GM12801 (cell line): ENCODE results near the gene SGMS1.

Source experiments
- TF ChIP-seq, protein P1 (sequence below): IDR thresholded peaks from one replicate; pipeline ENCODE4 v1.5.1; 2011; ENCODE audit warnings: control low read depth; ENCODE audit not compliant: insufficient read length; ENCODE audit errors: extremely low read depth

SGMS1 gene

DNA sequence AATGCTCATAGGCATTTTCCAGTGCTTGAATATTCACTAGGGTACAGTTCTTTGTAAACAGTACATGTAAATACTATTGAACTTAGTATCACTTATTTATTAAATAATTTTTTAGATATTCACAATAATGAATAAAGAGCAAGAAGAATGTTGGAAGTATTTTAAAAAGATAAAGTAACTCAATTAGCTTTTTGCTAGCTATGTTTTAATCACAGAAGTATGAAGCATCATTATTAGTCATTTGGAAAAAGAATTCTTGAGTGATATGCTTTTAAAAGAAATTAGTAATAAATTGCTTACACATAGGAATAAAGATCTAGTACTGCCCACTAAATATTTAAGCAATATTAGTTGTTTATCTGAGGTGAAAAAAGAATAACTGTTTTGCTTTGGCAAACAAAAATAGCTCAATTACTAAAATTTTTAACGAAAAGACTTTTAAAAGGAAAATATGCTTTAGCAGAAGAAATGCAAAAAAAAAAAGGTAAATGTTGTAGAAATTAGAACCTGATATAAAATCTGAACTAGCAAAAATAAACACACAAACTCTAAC is 66.5 kb downstream of the SGMS1 start:
- TF ChIP-seq, protein P1, sequence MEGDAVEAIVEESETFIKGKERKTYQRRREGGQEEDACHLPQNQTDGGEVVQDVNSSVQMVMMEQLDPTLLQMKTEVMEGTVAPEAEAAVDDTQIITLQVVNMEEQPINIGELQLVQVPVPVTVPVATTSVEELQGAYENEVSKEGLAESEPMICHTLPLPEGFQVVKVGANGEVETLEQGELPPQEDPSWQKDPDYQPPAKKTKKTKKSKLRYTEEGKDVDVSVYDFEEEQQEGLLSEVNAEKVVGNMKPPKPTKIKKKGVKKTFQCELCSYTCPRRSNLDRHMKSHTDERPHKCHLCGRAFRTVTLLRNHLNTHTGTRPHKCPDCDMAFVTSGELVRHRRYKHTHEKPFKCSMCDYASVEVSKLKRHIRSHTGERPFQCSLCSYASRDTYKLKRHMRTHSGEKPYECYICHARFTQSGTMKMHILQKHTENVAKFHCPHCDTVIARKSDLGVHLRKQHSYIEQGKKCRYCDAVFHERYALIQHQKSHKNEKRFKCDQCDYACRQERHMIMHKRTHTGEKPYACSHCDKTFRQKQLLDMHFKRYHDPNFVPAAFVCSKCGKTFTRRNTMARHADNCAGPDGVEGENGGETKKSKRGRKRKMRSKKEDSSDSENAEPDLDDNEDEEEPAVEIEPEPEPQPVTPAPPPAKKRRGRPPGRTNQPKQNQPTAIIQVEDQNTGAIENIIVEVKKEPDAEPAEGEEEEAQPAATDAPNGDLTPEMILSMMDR, result no peak

DNA sequence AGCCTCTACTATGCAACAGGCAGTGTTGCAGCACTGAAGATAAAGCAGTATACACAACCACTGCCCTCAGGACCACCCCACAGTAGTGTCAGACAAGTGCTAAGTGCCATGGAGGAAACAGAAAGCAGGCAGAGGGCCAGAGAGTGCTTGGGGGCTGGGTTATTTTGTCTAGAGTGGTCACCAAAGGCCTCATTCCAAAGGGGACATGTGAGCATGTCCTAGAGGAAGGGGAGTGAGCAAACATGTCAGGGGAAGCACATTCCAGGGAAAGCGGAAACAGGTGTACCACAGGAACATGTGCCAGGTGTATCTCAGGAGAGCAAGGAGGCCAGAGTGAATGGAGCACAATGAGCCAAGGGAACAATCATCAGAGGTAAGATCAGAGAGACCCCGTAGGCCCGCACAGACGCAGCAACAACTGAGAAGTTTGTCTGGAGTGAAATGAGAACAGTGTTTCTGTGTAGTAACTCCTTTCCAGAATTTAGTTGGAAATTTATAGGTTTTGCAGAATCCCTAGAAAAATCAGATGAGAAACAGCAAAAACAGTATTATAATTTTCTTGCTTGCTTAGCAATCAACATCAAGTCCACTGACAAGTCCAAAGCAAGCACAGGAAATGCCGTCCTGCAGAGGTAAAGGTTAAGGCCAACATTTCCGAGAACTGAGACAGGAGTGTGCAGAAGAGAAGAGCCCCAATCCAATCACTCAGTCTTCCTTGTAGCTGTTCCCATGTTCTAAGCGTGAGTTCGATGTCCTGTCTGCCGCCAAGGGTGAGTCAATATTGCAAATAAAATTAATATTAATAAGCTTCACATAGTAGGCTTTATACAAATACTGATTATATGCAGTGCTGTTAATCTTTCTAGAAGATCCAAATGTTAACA is 67.3 kb downstream of the SGMS1 start:
- TF ChIP-seq, protein P1, result no peak

DNA sequence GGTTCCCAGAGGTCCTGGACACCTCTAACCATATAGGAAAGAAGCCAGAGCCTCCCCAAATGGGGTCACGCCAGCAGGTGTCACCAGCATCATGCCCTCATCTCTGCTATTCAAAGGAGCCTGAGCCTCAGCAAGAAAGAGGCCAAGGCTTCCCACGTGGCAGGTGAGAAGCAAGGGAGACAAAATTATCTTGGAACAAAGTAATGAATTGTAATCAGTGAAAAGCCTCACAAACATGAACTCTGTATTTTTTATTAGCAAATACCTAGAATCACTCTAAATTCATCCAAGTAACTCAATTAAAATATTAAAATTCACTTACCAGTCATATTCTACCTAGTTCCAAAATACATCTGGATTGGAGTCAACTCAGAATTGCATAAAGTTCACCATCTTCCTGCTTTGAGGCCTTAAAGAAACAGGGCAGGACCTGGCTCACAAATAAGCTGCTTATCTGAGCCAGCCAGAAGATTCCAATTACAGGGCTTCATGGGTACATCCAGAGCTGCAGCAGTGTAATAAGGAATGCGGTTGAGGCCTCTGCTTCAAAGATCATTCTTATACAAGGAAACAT is 68.7 kb downstream of the SGMS1 start:
- TF ChIP-seq, protein P1, result no peak

DNA sequence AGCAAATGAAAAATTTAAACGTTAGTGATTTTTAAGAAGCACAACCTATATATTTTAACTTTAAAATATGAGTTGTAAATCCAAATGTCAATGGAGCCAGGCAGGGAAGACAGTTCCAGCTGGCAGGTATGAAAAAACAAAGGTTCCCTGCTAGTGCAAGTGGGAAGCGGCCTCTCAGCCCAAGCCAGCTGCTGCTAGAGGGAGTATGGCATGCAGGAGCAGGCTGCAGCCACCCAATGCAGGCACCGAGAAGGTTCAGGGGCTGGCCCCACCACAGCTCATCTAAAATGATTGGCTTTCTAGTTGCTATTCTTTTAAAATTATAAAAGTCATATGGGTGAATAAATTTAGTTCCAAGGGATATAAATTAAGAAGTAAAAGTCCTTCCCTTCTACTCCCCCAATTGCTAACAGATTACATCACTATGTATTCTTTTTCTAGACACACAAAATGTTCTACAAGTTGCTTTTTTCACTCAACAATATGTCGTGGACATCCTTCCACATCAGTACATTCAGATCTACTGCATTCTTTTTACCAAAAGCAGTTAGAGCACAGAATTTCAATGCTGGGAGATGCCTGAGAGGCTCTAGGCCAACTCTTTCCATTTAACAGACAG is 69.3 kb downstream of the SGMS1 start:
- TF ChIP-seq, protein P1, result no peak

DNA sequence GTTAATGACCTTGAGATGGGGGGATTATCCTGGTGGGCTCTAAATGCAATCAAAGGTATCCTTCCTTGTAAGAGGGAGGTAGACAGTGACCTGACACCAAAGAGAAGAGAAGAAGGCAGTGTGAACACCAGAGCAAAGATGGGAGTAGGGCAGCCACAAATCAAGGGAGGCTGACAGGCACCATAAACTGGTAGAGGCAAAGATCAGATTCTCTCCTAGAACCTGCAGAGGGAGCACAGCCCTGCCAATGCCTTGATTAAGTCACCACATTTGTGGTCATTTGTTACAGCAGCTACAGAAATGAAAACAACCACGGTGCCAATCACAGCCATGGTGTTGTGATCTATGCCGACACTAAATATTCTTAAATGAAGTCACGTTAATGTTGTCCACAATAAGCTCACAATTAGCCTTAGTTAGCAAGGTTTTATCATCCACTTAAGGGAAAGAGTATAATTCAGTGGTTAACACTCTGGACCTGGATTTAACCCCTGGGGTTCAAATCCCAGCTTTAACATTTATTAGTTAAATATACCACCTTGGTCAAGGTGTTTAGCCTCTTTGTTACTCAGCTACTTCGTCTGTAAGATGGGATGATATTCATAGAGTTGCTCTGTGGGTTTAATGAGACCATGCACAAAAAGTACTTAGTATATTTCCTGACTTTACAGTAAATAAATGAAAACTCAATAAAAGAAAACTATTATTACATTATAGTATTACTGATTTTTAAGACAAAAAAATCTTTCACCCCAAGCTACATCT is 70.8 kb downstream of the SGMS1 start:
- TF ChIP-seq, protein P1, result no peak

DNA sequence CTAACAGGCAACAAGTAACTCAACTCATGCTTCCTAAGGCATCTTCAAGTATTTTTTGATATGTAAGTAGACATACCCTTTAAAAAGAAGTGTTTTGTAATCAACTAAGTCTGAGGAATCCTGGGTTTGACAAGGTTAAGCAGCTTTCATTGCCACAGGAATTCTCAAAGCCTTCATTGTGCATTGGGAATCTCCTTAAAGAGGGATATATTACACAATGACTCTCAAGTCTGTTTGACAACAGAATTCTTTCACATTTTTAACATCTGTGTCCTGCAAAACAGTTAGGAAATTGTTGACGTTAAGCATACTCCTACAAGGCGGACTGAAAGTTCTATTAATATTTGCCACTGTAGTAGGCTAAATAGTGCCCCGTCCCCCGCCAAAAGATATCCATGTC is 71.4 kb downstream of the SGMS1 start:
- TF ChIP-seq, protein P1, result no peak
